Upper lobe of left lung (tissue), 4 donors: ENCODE measurements around the gene TNS4.

Experiments used
- CTCF ChIP-seq, 6 experiments: fragments of 450-650 bp in 4 of 6; fragments of 200-600 bp in 2 of 6; sonication (generic) in 2 of 6; IDR thresholded peaks; one replicate each; pipeline ENCODE4 v1.5.1; 2016 to 2019; ENCODE audit warnings: antibody characterized with exemption in 6 of 6
- EP300 ChIP-seq, 4 donors: sonication (generic); formaldehyde crosslinking; IDR thresholded peaks; one replicate each; pipeline ENCODE4 v1.5.1; 2017; ENCODE audit warnings: antibody characterized with exemption in 4 of 4, control low read depth in 2 of 4
- POLR2A ChIP-seq, 4 donors: fragments of 450-650 bp; IDR thresholded peaks; one replicate each; pipeline ENCODE4 v1.5.1; 2016 to 2017; ENCODE audit warnings: antibody characterized with exemption in 4 of 4, mild to moderate bottlenecking in 2 of 4
- POLR2AphosphoS5 ChIP-seq, 2 donors: sonication (generic); formaldehyde crosslinking; IDR thresholded peaks; one replicate each; pipeline ENCODE4 v1.5.1; 2017; ENCODE audit warnings: antibody characterized with exemption in 2 of 2

DNA sequence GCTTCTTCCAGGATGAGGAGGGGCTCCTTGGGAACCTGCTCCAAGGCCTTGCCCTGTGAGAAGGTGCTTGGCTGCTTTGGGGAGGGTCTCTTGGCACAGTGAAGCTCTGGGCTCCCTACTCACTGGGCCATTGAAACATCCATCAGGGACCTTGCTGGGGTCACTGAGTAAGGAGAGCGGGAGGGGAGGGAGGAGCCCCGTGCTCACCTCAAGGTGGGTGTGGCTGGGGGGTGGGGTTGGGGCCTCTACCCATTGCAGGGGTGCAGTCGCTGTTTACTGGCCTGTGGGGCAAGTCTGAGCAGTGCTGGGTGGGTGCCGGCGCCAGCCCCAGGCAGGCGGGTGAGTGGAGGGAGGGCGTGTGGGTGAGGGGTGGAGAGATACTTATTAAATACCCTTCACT is 9.9 kb downstream of the TNS4 start:
- TF ChIP-seq POLR2A (IDR thresholded peaks at IDR 0.05) (no peak), POLR2AphosphoS5 (IDR thresholded peaks at IDR 0.05) (no peak), CTCF (IDR thresholded peaks at IDR 0.05) (no peak), EP300 (IDR thresholded peaks at IDR 0.05) (no peak)
